GM18909 (cell line): ENCODE data around the gene ELAVL3.
"Not testable (repeated sequence)": the region's sequence is repeated elsewhere in the genome, so short reads cannot be mapped to it uniquely, and the experiment has no call there.

Experiments used
- ATAC-seq: cut with Tn5 transposase; IDR thresholded peaks from one replicate; pipeline ENCODE4 v1.9.1; 2021; ENCODE audit warnings: mild to moderate bottlenecking; ENCODE audit not compliant: unreplicated experiment, poor library complexity

Gene ELAVL3

DNA sequence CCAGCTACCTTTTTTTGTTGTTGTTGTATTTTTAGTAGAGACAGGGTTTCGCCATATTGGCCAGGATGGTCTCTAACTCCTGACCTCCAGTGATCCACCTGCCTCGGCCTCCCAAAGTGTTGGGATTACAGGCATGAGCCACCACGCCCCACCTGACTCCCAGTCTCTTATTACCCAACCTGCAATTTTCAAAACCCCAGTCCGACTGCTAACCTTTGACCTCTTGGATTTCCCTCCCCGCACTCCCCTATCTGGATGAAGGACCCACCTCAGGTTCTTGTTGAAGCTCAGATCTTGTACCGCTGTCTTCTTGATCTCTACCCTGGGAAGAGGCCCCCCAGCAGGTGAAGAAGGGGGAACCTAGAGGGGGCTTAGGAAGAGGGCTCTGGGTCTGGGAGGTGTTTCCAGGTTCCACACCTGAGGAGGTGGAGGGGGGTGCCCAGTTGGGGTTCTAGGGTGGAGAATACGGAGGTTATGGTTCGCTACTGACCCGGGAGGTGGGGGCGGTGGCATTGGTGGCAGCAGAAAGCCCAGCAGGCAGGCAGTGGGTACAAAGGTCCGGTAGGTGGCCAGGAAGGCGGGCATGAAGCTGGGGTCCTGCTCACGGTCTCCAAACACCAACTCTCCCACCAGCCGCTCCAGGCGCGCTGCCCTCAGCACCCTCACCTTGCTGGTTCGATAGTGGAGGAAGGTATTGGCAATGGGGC, 64.3 kb downstream of the ELAVL3 start:
- no peak for ATAC-seq

DNA sequence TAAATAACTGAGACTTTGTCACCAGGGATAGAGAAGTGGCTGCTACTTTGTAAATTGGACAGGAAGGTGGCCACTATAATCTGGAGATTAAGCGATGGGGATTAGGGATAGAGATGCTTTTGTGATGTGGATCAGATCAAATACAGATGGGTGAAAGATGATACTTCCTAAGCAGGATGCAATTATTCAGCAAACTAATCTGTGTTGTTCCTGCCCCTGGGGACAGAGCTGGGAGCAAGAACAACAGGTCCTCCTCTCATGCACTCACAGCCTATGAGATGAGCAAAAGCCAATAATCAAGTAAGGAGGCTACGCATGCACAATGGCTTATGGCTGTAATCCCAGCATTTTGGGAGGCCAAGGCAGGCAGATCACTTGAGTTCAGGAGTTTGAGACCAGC, 66.3 kb downstream of the ELAVL3 start:
- ATAC-seq: no peak

DNA sequence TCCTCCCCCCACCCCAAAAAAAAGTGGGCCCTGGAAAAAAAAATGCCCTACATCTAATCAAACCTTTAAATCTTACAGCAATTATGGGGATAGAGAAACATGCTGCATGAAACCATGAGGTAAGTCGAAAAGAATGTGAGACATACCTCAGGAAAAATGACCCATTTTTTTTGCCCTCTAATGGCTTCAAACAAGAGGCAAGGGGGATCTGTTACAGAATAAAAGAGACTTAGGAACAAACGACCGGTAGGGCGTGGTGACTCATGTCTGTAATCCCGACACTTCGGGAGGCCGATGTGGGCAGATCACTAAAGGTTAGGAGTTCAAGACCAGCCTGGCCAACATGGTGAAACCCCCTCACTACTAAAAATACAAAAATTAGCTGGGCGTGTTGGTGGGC, 70.2 kb downstream of the ELAVL3 start:
- no peak for ATAC-seq

DNA sequence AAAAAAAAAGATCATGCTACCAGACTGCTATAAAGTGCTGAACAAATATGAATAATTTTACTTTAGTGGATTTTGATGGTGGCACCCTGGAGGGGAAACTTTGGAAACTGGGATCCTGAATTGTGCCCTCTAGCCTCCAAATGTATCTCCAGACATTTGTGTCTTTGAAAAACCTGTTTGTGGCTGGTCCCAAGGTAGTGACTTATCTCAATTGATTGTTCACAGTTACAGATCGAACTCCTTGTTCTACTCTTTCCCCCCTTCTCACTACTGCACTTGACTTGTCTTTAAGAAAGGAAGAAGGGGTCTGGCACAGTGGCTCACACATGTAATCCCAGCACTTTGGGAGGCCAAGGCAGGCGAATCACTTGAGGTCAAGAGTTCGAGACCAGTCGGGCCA, 72.3 kb downstream of the ELAVL3 start:
- no peak for ATAC-seq

DNA sequence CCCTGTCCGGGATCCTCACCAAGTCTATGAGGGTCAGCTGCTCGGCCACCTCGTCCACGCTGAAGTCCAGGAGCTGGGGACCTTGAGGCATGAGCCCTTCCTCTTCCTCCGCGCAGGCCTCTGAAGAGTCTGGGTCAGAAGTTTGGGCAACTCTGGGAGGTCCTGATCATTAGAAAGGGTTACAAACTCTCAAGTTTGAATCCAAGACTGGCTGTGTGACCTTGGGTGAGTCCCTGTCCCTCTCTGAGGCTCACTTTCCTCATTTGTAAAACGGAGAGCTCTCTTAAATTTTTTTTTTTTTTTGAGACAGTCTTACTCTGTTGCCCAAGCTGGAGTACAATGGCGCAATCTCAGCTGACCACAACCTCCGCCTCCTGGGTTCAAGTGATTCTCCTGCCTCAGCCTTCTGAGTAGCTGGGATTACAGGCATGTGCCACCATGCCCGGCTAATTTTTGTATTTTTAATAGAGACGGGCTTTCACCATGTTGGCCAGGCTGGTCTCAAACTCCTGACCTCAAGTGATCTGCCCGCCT, 74.1 kb downstream of the ELAVL3 start:
- not testable (repeated sequence) for ATAC-seq

DNA sequence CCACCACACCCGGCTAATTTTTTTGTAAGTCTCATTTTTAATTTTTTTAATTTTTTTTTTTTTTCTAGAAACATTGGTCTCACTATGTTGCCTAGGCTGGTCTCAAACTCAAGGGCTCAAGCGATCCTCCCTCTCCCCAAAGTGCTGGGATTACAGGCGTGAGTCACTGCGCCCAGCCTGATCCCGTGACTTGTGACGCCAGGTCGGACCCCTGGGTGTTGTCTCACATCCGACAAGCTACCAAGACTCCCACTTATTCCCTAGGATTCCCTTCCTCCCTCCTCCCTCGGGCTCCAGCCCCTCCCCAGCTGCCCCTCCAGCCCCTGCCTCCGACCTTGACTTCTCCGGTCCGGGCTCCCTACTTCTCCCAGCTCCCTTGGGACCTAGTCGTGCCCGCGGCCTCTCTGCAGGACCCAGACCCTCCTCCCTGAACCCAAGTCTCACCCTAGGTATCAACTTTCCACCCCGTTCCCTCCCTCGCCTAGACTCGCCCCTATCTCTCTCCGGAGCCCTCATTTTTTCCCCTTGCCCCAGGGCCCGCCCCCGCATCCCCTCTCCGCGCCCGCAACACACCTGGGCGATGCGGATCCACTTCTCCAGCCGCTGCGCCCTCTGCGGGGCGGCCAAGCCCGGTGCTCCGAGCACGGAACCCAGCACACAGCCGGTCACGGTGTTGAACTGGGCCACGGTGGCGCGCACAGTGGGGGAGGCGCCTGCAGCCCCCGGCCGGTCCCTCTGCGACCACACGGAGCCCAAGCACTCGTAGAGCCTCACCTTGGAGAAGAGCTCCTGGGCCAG, 74.8 kb downstream of the ELAVL3 start:
- ATAC-seq: no peak

DNA sequence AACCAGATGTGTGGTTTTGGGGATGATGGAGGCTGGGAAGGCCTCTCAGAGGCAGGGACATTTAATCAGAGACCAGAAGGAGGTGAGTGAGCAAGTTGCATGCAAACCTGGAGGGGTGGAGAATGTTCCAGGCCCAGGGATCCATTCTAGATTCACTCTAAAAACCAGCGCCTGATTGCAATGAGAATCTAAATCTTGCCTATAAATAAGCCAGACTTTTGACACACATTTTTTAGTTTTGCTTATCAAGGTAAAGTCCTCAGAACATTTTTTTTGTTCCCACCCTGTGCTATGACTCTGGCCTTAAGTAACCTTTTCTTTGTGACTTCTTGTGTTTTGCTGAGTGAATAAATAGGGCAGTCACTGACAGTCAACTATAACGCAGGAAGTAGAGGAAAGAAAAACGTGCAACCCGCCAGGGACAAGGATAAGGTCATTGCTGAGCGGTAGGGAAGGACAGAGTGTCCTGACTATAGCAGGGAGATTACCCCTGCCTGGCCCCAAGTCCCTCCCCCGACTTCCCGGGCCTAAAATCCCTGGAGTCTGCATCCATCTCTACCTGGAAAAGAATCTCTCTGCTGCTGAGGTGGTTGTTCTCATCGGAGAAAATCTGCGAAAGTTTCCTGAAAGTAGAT, 76.1 kb downstream of the ELAVL3 start:
- ATAC-seq: no peak

DNA sequence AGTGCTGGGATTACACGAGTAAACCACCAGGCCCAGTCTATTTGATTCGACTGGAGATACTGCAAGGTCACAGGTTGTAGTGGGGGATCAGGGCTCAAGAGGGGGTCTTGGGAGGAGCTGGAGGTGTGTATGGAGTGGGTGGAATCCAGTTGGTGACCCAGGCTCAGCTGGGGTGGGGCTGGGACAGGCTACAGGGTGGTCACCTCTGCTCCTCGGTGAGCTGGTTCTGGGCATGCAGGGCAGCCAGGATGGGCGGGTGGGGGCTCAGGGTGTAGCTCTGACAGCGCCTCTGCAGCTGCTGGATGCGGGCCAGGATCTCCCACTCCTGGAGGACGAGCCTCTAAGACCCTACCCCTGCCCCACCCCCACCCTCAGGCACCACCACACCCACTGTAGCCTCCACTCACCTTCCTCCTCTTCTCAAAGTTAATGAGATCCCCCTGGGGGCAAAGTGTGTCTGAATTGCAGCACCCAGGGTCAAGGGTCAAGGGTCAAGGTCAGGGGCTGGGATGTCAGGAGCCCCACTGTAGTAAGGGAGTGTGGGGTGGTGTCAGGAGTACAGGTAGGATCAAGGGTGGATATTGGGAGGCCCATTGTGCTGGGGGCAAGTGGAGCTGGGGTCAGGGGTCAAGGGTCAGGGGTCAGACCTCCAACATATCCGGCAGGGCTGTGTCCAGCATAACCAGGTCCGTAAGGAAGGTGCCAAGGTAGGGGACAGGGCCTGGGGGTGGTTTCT, 78.9 kb downstream of the ELAVL3 start:
- no peak for ATAC-seq
